Smooth muscle cell (in vitro differentiated cells): Measurements from ENCODE around the gene IL5RA. TPM values are rescaled to one million over a fixed set of nuclear protein-coding genes. Genes with fewer than 3 reads are reported as not detected.

Experiments used
- DNase-seq: peaks from one replicate; lab custom pipeline; 2025; ENCODE audit not compliant: unreplicated experiment; lab: John Stamatoyannopoulos, UW
- H2AFZ ChIP-seq: fragments of 200-600 bp; sonication (generic); 2 replicates; pipeline ENCODE4 v1.6.0; 2016; ENCODE audit warnings: antibody characterized with exemption, low read depth, mild to moderate bottlenecking
- H3F3A ChIP-seq: fragments of 200-600 bp; sonication (generic); 2 replicates; pipeline ENCODE4 v1.6.0; 2017; ENCODE audit warnings: antibody characterized with exemption, low read depth
- H3K27ac ChIP-seq: fragments of 200-600 bp; sonication (generic); 2 replicates; pipeline ENCODE4 v1.5.1; 2016; ENCODE audit warnings: low read depth, mild to moderate bottlenecking
- H3K27me3 ChIP-seq: fragments of 200-600 bp; sonication (generic); 2 replicates; pipeline ENCODE4 v1.6.1; 2016; ENCODE audit warnings: low read depth, mild to moderate bottlenecking
- H3K36me3 ChIP-seq: fragments of 200-600 bp; sonication (generic); 2 replicates; pipeline ENCODE4 v1.5.1; 2016; ENCODE audit warnings: low read depth
- H3K4me1 ChIP-seq: fragments of 200-600 bp; sonication (generic); 2 replicates; pipeline ENCODE4 v1.5.1; 2016; ENCODE audit warnings: low read depth
- H3K4me2 ChIP-seq: fragments of 200-600 bp; sonication (generic); 2 replicates; pipeline ENCODE4 v1.6.0; 2016; ENCODE audit warnings: mild to moderate bottlenecking
- H3K4me3 ChIP-seq: fragments of 200-600 bp; sonication (generic); 2 replicates; pipeline ENCODE4 v1.5.1; 2016; ENCODE audit warnings: mild to moderate bottlenecking
- H3K79me2 ChIP-seq: fragments of 200-600 bp; sonication (generic); 2 replicates; pipeline ENCODE4 v1.6.0; 2016; ENCODE audit warnings: low read depth, mild to moderate bottlenecking
- H3K9ac ChIP-seq: fragments of 200-600 bp; sonication (generic); 2 replicates; pipeline ENCODE4 v1.6.0; 2016; ENCODE audit warnings: low read depth
- H3K9me3 ChIP-seq: fragments of 200-600 bp; sonication (generic); replicated peaks from 2 replicates; pipeline ENCODE4 v1.5.1; 2016; ENCODE audit warnings: low read depth
- H4K20me1 ChIP-seq: fragments of 200-600 bp; sonication (generic); 2 replicates; pipeline ENCODE4 v1.6.0; 2016; ENCODE audit warnings: low read depth
- WGBS: methylation state at CpG from one replicate; pipeline ENCODE4 v1.1.7; 2016; ENCODE audit warnings: low lambda C conversion rate; 5-methylcytosine and 5-hydroxymethylcytosine counted together
- polyA plus RNA-seq: library from polyadenylated mRNA; unstranded; fragments of >200 nt; fragmentation: Nextera tagmentation; extraction: Ambion mirVana; gene quantifications from 2 replicates; pipeline ENCODE4 v1.2.1, GENCODE V29; 2016
- total RNA-seq: library from RNA; depleted of rRNA; stranded (reverse); fragments of >200 nt; gene quantifications from 2 replicates; pipeline ENCODE4 v1.2.3, GENCODE V29; 2014
- TF ChIP-seq, protein P1 (sequence below): fragments of 200-600 bp; sonication (generic); IDR thresholded peaks from 2 replicates; pipeline ENCODE4 v1.5.1; 2017; ENCODE audit warnings: borderline replicate concordance, mild to moderate bottlenecking, antibody characterized with exemption; ENCODE audit not compliant: insufficient read depth, poor library complexity, severe bottlenecking

IL5RA gene
- total and polyA plus RNA-seq, 2 experiments from 2014 or later = 0.14 TPM; not detected in 1

DNA sequence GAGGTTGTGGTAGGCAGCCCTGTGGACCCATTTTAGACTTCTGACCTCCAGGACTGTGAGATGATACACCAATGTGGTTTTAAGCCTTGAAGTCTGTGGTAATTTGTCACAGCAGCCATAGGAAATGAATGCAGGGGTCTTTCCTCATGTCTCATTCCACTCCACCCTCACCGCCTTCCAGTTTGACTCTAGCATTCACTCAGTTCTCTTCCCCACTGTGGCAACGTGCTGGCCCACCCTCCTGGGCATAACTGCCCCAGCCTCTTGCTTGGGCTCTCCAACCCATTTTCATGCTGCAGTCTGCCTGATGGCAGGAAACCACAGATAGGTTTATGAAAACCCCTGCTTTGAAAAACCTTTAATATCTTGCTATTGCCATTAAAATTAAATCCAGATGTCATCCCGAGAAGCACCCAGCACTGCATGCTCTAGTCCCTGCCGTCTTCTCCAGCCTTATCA is 9.2 kb upstream of the IL5RA start:
- H4K20me1 ChIP-seq = no peaks in the 10 kb centered on the region
- no peak overlapping the region for H3K4me3 ChIP-seq
- H3K9ac ChIP-seq = no peak overlapping the region
- H3K27me3 ChIP-seq = no peaks in the 10 kb centered on the region
- no peaks in the 10 kb centered on the region for H3F3A ChIP-seq
- 60% methylated on average over 4 of the region's 4 CpGs for WGBS
- H3K9me3 ChIP-seq = no peaks in the 10 kb centered on the region
- H3K4me1 ChIP-seq = no peaks in the 10 kb centered on the region
- TF ChIP-seq, protein P1, sequence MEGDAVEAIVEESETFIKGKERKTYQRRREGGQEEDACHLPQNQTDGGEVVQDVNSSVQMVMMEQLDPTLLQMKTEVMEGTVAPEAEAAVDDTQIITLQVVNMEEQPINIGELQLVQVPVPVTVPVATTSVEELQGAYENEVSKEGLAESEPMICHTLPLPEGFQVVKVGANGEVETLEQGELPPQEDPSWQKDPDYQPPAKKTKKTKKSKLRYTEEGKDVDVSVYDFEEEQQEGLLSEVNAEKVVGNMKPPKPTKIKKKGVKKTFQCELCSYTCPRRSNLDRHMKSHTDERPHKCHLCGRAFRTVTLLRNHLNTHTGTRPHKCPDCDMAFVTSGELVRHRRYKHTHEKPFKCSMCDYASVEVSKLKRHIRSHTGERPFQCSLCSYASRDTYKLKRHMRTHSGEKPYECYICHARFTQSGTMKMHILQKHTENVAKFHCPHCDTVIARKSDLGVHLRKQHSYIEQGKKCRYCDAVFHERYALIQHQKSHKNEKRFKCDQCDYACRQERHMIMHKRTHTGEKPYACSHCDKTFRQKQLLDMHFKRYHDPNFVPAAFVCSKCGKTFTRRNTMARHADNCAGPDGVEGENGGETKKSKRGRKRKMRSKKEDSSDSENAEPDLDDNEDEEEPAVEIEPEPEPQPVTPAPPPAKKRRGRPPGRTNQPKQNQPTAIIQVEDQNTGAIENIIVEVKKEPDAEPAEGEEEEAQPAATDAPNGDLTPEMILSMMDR = no peak
- no peak for DNase-seq
- H3K36me3 ChIP-seq = no peaks in the 10 kb centered on the region
- no peak overlapping the region for H2AFZ ChIP-seq
- no peak overlapping the region for H3K4me2 ChIP-seq
- H3K27ac ChIP-seq = no peak overlapping the region
- no peaks in the 10 kb centered on the region for H3K79me2 ChIP-seq

DNA sequence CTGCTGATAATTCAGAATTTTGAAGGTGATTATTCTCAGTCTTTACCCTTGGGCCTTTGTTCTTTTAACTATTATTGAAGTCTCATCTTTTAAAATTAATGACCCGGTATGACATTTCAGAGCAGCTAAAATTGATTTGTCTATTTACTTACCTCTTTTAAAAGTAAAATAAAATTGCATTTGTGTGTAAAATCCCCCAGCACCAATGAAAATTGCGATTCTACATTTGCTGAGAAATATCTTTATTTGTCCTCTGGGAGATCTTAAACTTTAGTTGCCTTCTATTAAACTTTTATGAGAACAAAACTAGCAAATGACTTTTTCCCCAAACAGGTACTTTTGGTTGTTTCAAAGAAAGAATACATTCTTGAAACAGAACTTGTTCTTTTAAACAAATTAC is 7.5 kb upstream of the IL5RA start:
- Histone ChIP-seq H3K4me3 (no peak overlapping the region), H3K79me2 (no peaks in the 10 kb centered on the region), H3K9ac (no peak overlapping the region), H3K27ac (no peak overlapping the region), H3K4me2 (no peak overlapping the region), H2AFZ (no peak overlapping the region), H3F3A (no peaks in the 10 kb centered on the region), H3K27me3 (no peaks in the 10 kb centered on the region), H3K4me1 (no peaks in the 10 kb centered on the region), H3K36me3 (no peaks in the 10 kb centered on the region), H4K20me1 (no peaks in the 10 kb centered on the region), H3K9me3 (no peaks in the 10 kb centered on the region)
- TF ChIP-seq, protein P1 = no peak
- WGBS = 91% methylated on average over 2 of the region's 2 CpGs
- DNase-seq = no peak

DNA sequence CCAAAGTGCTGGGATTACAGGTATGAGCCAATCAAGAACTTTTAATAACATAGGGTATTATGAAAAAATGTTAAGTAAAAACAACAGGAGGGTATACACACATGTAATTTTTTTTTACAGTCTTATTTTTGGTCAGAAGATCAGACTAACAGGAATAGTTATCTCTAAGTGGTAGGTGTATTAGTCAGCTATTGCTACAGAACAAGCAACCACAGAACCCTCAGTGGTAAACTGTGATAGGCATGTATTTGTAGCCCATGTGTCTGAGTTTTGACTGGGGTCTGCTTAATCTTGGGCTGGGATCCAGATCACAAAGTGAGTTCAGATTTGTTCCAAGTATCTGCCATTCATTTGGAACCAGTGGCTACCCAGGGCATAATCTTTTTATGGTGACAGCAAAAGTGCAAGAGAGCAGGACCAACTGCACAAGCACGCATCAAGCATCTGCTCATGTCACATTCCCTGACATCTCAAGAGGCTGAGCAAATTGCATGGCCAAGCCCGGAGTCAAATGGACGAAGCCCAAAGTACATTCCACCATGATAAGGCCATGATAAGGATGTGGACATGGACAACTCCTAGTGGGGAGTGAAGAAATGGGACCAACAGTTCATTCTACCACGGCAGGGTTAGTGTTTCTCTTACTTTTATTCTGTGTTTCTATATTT is 3.0 kb upstream of the IL5RA start:
- H3K36me3 ChIP-seq = no peaks in the 10 kb centered on the region
- H3K9me3 ChIP-seq = no peaks in the 10 kb centered on the region
- no peaks in the 10 kb centered on the region for H4K20me1 ChIP-seq
- no peaks in the 10 kb centered on the region for H3F3A ChIP-seq
- WGBS = 82% methylated on average over 4 of the region's 4 CpGs
- H3K4me1 ChIP-seq = no peaks in the 10 kb centered on the region
- H3K4me2 ChIP-seq = no peak overlapping the region
- no peaks in the 10 kb centered on the region for H3K27me3 ChIP-seq
- H3K27ac ChIP-seq = no peak overlapping the region
- H2AFZ ChIP-seq = no peak overlapping the region
- H3K4me3 ChIP-seq = no peak overlapping the region
- TF ChIP-seq, protein P1 = no peak
- H3K79me2 ChIP-seq = no peaks in the 10 kb centered on the region
- no peak overlapping the region for H3K9ac ChIP-seq
- DNase-seq = no peak

DNA sequence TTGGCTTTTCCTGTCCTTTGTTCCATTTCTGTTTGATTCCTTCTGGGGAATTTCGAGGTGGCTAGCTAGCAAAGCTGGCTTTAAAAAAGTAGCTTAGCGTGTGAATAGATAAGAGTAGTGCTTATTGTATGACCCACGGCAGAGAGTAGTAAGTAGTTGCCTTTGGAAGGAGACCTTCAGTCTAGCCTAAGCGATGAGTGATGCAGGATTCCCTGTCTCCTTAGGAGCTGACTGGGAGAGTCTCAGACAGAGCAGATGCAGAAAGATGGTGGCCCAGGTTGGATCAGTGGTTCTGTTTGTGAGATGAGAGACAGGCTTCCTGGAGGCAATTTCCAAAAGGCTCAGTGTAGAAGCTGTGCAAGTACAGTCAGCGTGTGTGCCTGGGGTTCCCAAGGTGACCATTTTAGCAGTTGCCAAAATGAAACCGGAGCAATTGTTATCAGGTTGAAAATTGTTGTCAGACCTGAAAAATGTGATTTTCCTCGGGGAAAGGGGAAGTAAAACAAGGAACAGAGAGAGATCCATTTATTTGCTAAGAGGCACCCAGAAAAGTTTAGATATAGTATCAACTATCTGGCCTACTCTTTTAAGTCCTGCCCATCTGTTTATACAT is 681 bp upstream of the IL5RA start:
- Histone ChIP-seq H3K4me1 (no peaks in the 10 kb centered on the region), H3K27ac (no peak overlapping the region), H4K20me1 (no peaks in the 10 kb centered on the region), H3F3A (no peaks in the 10 kb centered on the region), H3K4me3 (no peak overlapping the region), H3K4me2 (no peak overlapping the region), H3K27me3 (no peaks in the 10 kb centered on the region), H3K79me2 (no peaks in the 10 kb centered on the region), H3K9ac (no peak overlapping the region), H3K9me3 (no peaks in the 10 kb centered on the region), H3K36me3 (no peaks in the 10 kb centered on the region), H2AFZ (no peak overlapping the region)
- no peak for DNase-seq
- 67% methylated on average over 7 of the region's 7 CpGs for WGBS
- TF ChIP-seq, protein P1 = no peak
